NCI-H524 treated with DMSO at 0.1 percent for 48 hours (cell line): ENCODE results near the gene HPRT1.

ENCODE experiments used
- DNase-seq: peaks from one replicate; lab custom pipeline; 2025; lab: John Stamatoyannopoulos, UW

The HPRT1 gene

DNA sequence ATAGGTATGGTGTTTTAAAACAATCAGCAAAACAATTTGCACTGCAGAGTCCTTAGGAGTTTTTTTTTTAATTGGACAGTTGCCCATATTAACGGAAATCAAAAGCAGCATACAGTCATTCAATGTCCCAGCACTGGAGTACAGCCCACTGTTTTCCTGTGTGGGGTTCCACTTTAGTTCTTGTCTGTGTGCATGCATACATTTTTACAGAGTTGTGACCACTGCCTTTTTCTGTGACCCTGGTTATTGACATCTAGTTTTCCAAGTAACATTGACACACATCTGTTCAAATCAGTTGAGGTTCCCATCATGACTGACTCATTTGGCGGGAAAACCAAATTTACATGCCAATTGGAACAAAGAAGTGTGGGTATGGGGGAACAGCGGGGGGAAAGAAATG, 83.3 kb downstream of the HPRT1 start:
- DNase-seq: no peak

DNA sequence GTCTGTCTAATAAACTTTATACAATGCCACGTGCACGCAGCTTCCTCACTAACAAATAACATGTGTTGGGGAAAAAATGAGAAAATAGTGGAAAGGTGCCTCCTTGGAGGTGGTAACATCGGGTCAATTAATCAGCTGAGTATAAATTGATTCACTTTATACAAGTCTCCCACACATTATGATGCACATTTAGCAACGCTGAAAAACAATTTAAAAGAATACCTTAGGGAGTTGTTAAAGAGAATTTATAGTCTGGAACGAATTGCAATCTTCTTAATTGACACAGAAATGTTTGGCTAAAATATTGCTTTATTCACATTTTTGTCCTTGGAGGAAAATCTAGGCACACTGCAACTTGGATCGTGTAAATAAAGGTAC, 84.2 kb downstream of the HPRT1 start:
- no peak for DNase-seq

DNA sequence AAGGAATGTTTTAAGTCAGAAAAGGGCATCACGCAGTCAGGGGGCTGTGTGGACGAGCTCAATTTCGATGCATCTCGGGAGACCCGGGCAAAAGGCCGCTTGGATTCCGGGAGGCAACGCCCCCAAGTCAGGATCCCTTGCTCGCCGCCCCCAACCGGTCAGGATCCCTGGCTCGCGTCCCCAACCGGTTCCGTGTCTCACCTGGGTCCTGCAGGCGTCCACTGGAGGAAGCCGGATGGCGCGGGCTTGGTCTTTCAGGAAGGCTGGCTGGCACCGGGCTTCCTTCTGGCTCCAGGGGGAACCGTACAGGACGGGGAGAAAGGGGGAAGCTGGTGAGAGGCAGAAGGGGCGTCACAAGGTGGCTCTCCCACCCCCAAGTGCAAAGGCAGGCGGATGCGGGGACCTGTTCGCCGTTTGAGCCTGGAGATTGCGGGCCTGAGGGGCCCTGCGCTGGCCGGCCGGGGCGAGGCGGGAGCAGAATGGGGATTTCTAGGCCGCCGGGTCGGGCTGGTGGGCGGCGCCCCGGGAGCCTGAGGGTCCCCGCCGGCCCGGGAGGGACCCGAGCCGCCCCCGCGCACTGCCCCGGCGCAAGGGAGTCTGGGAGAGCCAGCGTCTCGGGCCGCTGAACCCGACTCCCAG, 84.7 kb downstream of the HPRT1 start:
- DNase-seq: no peak

DNA sequence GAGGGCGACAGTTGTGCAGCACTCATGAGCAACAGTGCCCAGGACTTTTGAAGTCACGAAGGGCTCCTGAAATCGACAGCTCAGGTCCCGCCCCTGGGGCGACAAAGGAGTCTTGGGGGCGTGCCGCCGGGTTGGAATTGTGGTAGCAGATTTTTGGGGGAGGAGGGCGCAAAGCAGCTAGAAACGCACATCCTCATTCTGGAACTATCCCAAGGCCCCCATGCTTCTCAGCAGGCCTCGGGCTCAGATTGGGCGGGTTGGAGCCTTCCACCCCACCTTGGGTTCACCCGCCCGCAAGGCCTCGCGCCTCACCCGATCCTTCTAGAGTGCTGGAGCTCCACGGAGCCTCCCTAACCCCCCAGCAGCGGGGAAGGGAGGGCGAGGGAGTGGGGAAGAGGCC, 85.5 kb downstream of the HPRT1 start:
- no peak for DNase-seq

DNA sequence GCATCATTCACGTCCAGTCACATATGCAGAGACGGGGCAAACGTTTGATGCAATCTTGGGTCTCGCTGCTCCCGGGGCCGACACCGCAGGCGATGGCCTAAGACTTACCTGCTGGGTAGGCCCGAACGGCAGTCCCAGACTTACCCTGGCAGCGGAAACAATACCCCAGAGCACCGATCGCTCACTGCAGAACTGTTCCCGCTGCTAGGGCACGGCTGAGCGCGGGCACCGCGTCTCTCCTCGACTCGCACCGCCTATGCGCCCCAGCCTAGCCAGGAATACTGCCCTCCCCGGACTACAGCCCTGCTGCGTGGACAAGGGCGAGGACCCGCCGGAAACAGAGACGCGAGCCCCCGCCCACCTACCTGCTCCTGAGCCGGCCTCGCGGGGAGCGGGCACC, 86.2 kb downstream of the HPRT1 start:
- DNase-seq: no peak

DNA sequence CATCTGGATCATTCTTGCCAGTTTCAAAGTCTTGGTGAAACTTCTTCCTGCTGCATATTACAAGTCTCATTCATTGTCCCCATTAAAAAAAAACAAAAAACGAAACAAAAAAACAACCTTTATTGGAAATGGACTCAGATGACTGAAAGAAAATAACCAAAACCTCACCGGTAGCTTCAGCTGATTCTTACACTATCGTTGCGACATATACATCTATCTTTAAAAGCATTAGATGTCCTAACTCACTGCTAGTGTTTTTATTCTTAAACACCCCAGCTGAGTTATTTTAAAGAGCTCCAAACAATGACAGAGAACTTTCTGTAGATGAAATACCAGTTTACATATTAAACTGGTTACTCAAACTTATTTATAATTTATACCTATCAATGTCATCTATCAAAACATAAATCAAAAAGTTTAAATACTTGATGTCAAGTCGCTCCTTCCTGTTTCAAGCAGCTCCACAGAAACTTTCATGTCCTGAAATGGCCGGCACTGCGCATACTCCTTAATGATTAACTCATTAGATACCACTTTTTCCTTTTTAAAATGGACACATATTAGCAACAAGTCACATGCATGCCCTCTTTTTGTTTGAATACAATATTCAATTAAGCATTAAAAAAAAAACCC, 87.2 kb downstream of the HPRT1 start:
- no peak for DNase-seq

DNA sequence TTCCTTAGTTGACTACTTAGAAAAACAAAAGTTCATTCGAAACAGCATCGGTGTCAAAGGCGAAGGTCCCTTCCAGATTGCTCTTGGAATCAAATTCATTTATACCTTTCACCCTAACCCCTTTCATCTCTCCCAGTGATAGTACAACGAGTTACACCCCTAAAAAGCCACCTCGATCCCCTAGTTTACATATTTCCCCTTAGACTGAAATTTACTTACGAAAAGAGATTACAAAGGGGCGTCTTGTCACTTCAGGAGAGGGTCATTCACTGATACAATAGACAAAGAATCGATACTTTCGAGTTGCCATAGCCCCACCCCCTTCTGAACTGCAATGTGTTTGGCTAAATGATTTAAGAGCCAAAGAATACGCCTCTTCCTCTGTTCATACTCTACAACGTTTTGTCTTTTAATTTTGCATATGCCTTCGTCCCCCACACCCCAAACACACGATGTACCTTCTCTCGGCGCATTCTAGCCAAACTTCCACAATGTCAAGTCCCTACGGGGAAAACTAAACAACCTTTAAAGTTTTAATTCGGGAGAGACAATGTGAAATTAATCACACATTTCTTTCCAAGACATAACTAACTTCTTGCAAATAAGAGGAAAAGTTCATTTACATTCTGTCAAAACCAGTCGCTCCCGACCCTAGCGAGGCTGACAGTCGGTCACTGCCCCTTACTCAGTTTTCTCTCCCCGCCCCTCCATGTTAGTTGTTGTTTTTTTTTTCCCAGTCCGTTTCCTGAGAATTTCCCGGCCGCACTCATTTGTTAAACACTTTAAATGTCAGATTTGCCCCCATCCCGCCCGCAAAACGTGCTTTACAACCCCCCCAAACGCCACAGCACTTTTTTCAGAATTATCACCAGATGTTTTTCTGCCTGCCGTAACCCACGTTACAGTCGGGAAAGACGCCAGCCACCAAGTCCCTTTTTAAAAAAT, 88.6 kb downstream of the HPRT1 start:
- no peak for DNase-seq
